Measurements from ENCODE around the gene NDUFV1. TPM values are rescaled to one million over a fixed set of nuclear protein-coding genes. Genes with fewer than 3 reads are reported as not detected.
"Not testable (repeated sequence)": the region's sequence is repeated elsewhere in the genome, so short reads cannot be mapped to it uniquely, and the experiment has no call there.

The NDUFV1 gene
- total RNA-seq, 3 donors from 2014 or later, result 159 to 222 (median 186) TPM

GRCh38 chr11:67652965-67653845 lies 46.5 kb downstream of the NDUFV1 start:
- TF ChIP-seq POLR2A (IDR thresholded peaks at IDR 0.05) (no peak), CTCF (IDR thresholded peaks at IDR 0.05) (no peak), POLR2AphosphoS5 (IDR thresholded peaks at IDR 0.05) (no peak)
- no peaks in the 10 kb centered on the region for H3K27me3 ChIP-seq
- peak in 1 of 2 donors; percentile 47 for DNase-seq (ENCODE audit: low spot score in 2 of 2)
- intact Hi-C loops (cut with DNase I; ENCODE audit: low total_unique reads), result no loop called here
- no peak overlapping the region for H3K27ac ChIP-seq
- H3K9me3 ChIP-seq, result no peaks in the 10 kb centered on the region
- H3K36me3 ChIP-seq, result no peaks in the 10 kb centered on the region
- no peak overlapping the region for H3K4me3 ChIP-seq
- H3K4me1 ChIP-seq, result no peaks in the 10 kb centered on the region

DNA sequence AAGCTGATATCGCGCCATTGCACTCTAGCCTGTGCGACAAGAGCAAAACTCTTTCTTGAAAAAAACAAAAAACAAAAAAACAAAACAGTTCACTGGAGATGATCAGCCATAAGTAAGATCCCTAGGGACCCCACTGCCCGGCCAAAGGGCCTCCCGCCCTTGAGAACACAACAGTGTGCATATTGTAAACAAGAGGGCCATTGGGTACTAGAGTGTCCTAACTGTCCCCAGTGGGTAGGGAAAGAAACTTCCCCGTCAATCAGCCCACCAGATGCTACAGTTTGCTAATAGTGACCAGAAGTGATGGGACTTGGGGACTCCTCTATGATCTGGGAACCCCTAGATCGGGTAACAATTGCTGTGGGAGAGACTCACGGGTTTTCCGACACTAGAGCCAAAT lies 47.5 kb downstream of the NDUFV1 start:
- Histone ChIP-seq H3K27me3 (no peaks in the 10 kb centered on the region), H3K4me3 (no peak overlapping the region), H3K36me3 (no peaks in the 10 kb centered on the region), H3K4me1 (no peaks in the 10 kb centered on the region), H3K27ac (no peak overlapping the region), H3K9me3 (no peaks in the 10 kb centered on the region)
- peak in 1 of 2 donors; percentile 33 for DNase-seq (ENCODE audit: low spot score in 2 of 2)
- intact Hi-C loops (cut with DNase I; ENCODE audit: low total_unique reads), result no loop called here
- no peak for TF ChIP-seq CTCF (IDR thresholded peaks at IDR 0.05)
- TF ChIP-seq POLR2A (IDR thresholded peaks at IDR 0.05), result no peak
- no peak for TF ChIP-seq POLR2AphosphoS5 (IDR thresholded peaks at IDR 0.05)

DNA sequence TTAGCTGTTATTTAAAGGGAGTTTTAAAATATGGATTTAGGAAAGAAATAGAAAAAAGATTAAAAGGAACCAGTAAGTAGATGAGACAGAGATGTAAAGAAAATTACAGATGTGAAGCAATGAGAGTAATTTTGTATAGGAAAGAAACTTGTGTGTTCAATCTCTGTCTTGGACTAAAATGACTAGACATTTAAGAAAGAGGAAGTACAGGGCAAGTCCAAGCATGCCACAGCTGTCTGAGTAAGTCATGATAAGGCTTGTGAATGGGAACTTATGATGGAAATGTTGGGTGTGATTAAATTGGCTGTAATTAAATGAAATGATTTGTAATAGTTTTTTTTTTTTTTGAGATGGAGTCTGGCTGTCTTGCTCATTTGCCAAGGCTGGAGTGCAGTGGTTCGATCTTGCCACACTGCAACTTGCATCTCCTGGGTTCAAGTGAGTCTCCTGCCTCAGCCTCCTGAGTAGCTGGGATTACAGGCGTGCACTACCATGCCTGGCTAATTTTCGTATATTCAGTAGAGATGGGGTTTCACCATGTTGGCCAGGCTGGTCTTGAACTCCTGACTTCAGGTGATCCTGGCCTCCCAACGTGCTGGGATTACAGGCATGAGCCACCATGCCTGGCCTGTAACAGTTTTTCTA lies 49.7 kb downstream of the NDUFV1 start:
- Histone ChIP-seq H3K36me3 (no peaks in the 10 kb centered on the region), H3K4me3 (no peak overlapping the region), H3K27ac (no peak overlapping the region), H3K4me1 (no peaks in the 10 kb centered on the region), H3K27me3 (no peaks in the 10 kb centered on the region), H3K9me3 (no peaks in the 10 kb centered on the region)
- intact Hi-C loops (cut with DNase I; ENCODE audit: low total_unique reads), result no loop called here
- TF ChIP-seq CTCF (IDR thresholded peaks at IDR 0.05) (no peak), POLR2A (IDR thresholded peaks at IDR 0.05) (no peak), POLR2AphosphoS5 (IDR thresholded peaks at IDR 0.05) (no peak)
- peak in 1 of 2 donors; percentile 20 for DNase-seq (ENCODE audit: low spot score in 2 of 2)

DNA sequence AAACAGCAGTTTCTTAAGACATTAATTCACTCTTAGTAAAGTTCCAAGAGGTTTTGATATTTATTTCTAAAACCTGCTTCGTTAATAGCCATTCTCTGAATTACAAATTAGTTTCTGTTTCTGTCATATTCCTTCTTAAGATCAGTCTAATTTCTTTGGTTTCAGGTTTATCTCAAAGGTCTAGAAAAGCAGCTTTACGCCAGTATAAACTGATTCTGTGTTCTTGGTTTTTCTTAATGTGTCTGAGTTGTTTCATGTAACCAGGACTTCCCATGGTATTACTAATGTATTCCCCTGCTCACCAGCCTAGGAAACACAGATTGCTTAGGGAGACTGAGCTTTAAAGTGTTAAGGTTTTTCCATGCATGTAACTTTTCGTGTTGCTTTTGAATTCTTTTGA lies 50.6 kb downstream of the NDUFV1 start:
- intact Hi-C loops (cut with DNase I; ENCODE audit: low total_unique reads), result no loop called here
- TF ChIP-seq POLR2A (IDR thresholded peaks at IDR 0.05) (no peak), CTCF (IDR thresholded peaks at IDR 0.05) (no peak), POLR2AphosphoS5 (IDR thresholded peaks at IDR 0.05) (no peak)
- no peak overlapping the region for H3K4me3 ChIP-seq
- H3K9me3 ChIP-seq, result no peaks in the 10 kb centered on the region
- no peaks in the 10 kb centered on the region for H3K27me3 ChIP-seq
- H3K27ac ChIP-seq, result no peak overlapping the region
- no peak for DNase-seq (ENCODE audit: low spot score in 2 of 2)
- H3K4me1 ChIP-seq, result no peaks in the 10 kb centered on the region
- H3K36me3 ChIP-seq, result no peaks in the 10 kb centered on the region

DNA sequence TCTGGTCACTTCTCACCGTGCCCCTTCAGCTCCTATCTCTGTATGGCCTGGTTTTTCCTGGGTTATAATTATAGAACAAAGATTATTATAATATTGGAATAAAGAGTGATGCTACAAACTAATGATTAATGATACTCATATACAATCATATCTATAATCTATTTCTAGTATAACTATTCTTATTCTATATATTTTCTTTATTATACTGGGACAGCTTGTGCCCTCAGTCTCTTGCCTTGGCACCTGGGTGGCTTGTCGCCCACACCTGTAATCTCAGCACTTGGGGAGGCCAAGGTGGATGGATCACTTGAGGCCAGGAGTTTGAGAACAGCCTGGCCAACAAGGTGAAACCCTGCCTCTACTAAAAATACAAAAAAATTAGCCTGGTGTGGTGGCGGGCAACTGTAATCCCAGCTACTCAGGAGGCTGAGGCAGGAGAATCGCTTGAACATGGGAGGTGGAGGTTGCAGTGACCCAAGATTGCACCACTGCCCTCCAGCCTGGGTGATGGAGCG lies 53.0 kb downstream of the NDUFV1 start:
- H3K36me3 ChIP-seq; H3K9me3 ChIP-seq; H3K4me1 ChIP-seq; intact Hi-C loops (cut with DNase I; ENCODE audit: low total_unique reads); H3K4me3 ChIP-seq; H3K27me3 ChIP-seq; H3K27ac ChIP-seq: not testable (repeated sequence)
- peak in 1 of 2 donors; percentile 3 for DNase-seq (ENCODE audit: low spot score in 2 of 2)

- H3K27me3 ChIP-seq; H3K9me3 ChIP-seq; H3K27ac ChIP-seq; H3K36me3 ChIP-seq; H3K4me1 ChIP-seq; H3K4me3 ChIP-seq; intact Hi-C loops (cut with DNase I; ENCODE audit: low total_unique reads): not testable (repeated sequence)
- peak in 1 of 2 donors; percentile 12 for DNase-seq (ENCODE audit: low spot score in 2 of 2)
These were observed 54.0 kb downstream of the NDUFV1 start for GRCh38 chr11:67660752-67661151.

All from breast epithelium (tissue), 4 donors.